PC-3 (cell line): ENCODE results near the gene MAP2K1.

Experiments used
- CTCF ChIP-seq: fragments of 300-600 bp; sonication (generic); conservative IDR thresholded peaks from 2 replicates; pipeline ENCODE4 v1.5.1; 2017; ENCODE audit warnings: antibody characterized with exemption, low read depth, mild to moderate bottlenecking, low read length
- EZH2 ChIP-seq: fragments of 300-600 bp; sonication (generic); IDR thresholded peaks from one replicate; pipeline ENCODE4 v1.6.1; 2017; ENCODE audit warnings: antibody characterized with exemption, mild to moderate bottlenecking, low read length; ENCODE audit not compliant: unreplicated experiment
- EZH2phosphoT487 ChIP-seq: fragments of 300-600 bp; sonication (generic); IDR thresholded peaks from 2 replicates; pipeline ENCODE4 v1.6.1; 2018; ENCODE audit warnings: mild to moderate bottlenecking, antibody characterized with exemption, low read length, borderline replicate concordance

DNA sequence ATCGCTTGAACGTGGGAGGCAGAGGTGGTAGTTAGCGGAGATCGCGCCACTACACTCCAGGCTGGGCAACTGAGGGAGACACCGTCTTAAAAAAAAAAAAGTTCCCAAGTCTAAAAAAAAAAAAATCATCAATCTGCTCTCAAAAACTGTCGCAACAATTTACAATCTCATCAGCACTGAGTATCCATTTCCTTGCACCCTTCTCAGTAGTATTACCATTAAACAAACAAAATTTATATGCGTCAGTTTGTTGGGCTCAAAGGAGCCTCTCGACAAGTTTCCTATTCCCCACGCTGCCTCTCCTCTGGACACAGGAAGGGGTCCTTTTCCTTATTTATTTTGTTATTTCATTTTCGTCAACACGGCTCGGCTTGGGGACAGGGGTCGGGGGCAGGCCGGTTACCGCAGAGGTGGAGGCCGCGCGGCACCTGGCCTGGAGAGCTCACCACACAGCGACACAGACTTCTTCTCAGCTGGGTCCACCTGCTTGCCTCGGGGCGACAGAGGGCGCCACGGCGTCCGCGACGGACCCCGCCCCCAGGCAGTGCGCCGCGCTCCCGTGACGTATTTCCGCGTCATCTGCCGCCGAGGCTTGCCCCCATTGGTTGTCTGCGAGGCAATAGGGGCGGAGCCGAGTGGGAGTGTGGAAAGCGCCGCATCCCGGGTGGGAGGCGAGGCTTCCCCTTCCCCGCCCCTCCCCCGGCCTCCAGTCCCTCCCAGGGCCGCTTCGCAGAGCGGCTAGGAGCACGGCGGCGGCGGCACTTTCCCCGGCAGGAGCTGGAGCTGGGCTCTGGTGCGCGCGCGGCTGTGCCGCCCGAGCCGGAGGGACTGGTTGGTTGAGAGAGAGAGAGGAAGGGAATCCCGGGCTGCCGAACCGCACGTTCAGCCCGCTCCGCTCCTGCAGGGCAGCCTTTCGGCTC, at the start of gene MAP2K1:
- TF ChIP-seq CTCF (peak; percentile 68), EZH2 (no peak), EZH2phosphoT487 (no peak)
